Measurements from ENCODE around the gene KIAA1755.

KIAA1755 gene

GRCh38 chr20:38202153-38202981, 58.2 kb downstream of the KIAA1755 start:
- DNase-seq (ENCODE audit: low read depth): no peak

GRCh38 chr20:38201356-38201755, 59.2 kb downstream of the KIAA1755 start:
- DNase-seq (ENCODE audit: low read depth): no peak

- no peak for DNase-seq (ENCODE audit: low read depth)
Observed at GRCh38 chr20:38200646-38201045, 59.9 kb downstream of the KIAA1755 start.

GRCh38 chr20:38199501-38200390, 60.8 kb downstream of the KIAA1755 start:
- DNase-seq (ENCODE audit: low read depth): no peak

- no peak for DNase-seq (ENCODE audit: low read depth)
Observed at GRCh38 chr20:38198238-38198861, 62.2 kb downstream of the KIAA1755 start.

GRCh38 chr20:38197619-38198018, 62.9 kb downstream of the KIAA1755 start:
- no peak for DNase-seq (ENCODE audit: low read depth)

GRCh38 chr20:38197217-38197616, 63.3 kb downstream of the KIAA1755 start:
- no peak for DNase-seq (ENCODE audit: low read depth)

- DNase-seq (ENCODE audit: low read depth): no peak
Observed at GRCh38 chr20:38196592-38196991, 63.9 kb downstream of the KIAA1755 start.

GRCh38 chr20:38196076-38196475, 64.5 kb downstream of the KIAA1755 start:
- no peak for DNase-seq (ENCODE audit: low read depth)

- no peak for DNase-seq (ENCODE audit: low read depth)
Observed at GRCh38 chr20:38195521-38195920, 65.0 kb downstream of the KIAA1755 start.

GRCh38 chr20:38194971-38195504, 65.5 kb downstream of the KIAA1755 start:
- no peak for DNase-seq (ENCODE audit: low read depth)

- no peak for DNase-seq (ENCODE audit: low read depth)
Observed at GRCh38 chr20:38193586-38194105, 66.9 kb downstream of the KIAA1755 start.

GRCh38 chr20:38192323-38192885, 68.1 kb downstream of the KIAA1755 start:
- no peak for DNase-seq (ENCODE audit: low read depth)

GRCh38 chr20:38191654-38192053, 68.9 kb downstream of the KIAA1755 start:
- DNase-seq (ENCODE audit: low read depth): no peak

- DNase-seq (ENCODE audit: low read depth): no peak
Observed at GRCh38 chr20:38190936-38191371, 69.6 kb downstream of the KIAA1755 start.

- DNase-seq (ENCODE audit: low read depth): no peak
Observed at GRCh38 chr20:38190166-38190565, 70.4 kb downstream of the KIAA1755 start.

GRCh38 chr20:38187517-38187916, 73.0 kb downstream of the KIAA1755 start:
- DNase-seq (ENCODE audit: low read depth): no peak

GRCh38 chr20:38186788-38187221, 73.7 kb downstream of the KIAA1755 start:
- DNase-seq (ENCODE audit: low read depth): no peak

GRCh38 chr20:38184101-38184500, 76.4 kb downstream of the KIAA1755 start:
- no peak for DNase-seq (ENCODE audit: low read depth)

- no peak for DNase-seq (ENCODE audit: low read depth)
Observed at GRCh38 chr20:38181971-38182370, 78.6 kb downstream of the KIAA1755 start.

- DNase-seq (ENCODE audit: low read depth): no peak
Observed at GRCh38 chr20:38181207-38181801, 79.2 kb downstream of the KIAA1755 start.
